Panc1 (cell line): ENCODE data around the gene SRMS.

ENCODE experiments used
- CTCF ChIP-seq: fragments of 450-650 bp; IDR thresholded peaks from 2 replicates; pipeline ENCODE4 v1.5.1; 2017; ENCODE audit warnings: mild to moderate bottlenecking
- POLR2AphosphoS5 ChIP-seq: IDR thresholded peaks from 2 replicates; pipeline ENCODE4 v1.6.1; 2012; ENCODE audit warnings: mild to moderate bottlenecking, low read depth, low read length, moderate library complexity
- REST ChIP-seq, 2 experiments: IDR thresholded peaks; 2 replicates each; pipeline ENCODE4 v1.6.1; 2011 to 2012; ENCODE audit warnings: low read depth in 2 of 2, control low read depth in 1 of 2, low read length in 1 of 2, mild to moderate bottlenecking in 1 of 2, moderate library complexity in 1 of 2; ENCODE audit not compliant: insufficient read depth in 1 of 2
- SIN3A ChIP-seq: IDR thresholded peaks from 2 replicates; pipeline ENCODE4 v1.6.1; 2012; ENCODE audit warnings: low read depth, mild to moderate bottlenecking, low read length, moderate library complexity, borderline replicate concordance; ENCODE audit not compliant: insufficient read depth

- TF ChIP-seq CTCF, result no peak
- no peak for TF ChIP-seq REST (IDR thresholded peaks at IDR 0.05; ENCODE audit: insufficient read depth in 1 of 2, low read depth in 2 of 2, low read length in 1 of 2)
- no peak for TF ChIP-seq POLR2AphosphoS5
- no peak for TF ChIP-seq SIN3A
These were observed 19.5 kb upstream of the SRMS start for GRCh38 chr20:63567136-63567385.
